SH-SY5Y (cell line): ENCODE measurements around the gene WDR87.

Source experiments
- GATA2 ChIP-seq: IDR thresholded peaks from 2 replicates; pipeline ENCODE4 v1.6.1; 2011; ENCODE audit warnings: mild to moderate bottlenecking, low read depth, low read length
- GATA3 ChIP-seq: IDR thresholded peaks from 2 replicates; pipeline ENCODE4 v1.6.1; 2011; ENCODE audit warnings: low read depth, mild to moderate bottlenecking, low read length, moderate library complexity

- TF ChIP-seq GATA2 (no peak), GATA3 (no peak)
Observed at GRCh38 chr19:37929355-37929923, 23.0 kb upstream of the WDR87 start.
